Right forelimb (tissue), 1 donor: ENCODE measurements around the gene ARHGAP4.
A peak's percentile ranks its signal among the peaks of the same experiment; 100 is the strongest.

Source experiments
- DNase-seq: peaks from one replicate; pipeline ENCODE4 v3.0.0-alpha.2; 2018

ARHGAP4 gene

GRCh38 chrX:153903238-153903980 is 22.7 kb downstream of the ARHGAP4 start:
- DNase-seq: no peak

- DNase-seq: no peak
Measured at GRCh38 chrX:153902385-153902784, 23.7 kb downstream of the ARHGAP4 start.

- no peak for DNase-seq
Measured at GRCh38 chrX:153901753-153902140, 24.3 kb downstream of the ARHGAP4 start.

- peak; percentile 54 for DNase-seq
Measured at GRCh38 chrX:153900831-153901752, 25.0 kb downstream of the ARHGAP4 start.

GRCh38 chrX:153897899-153898298 is 28.2 kb downstream of the ARHGAP4 start:
- no peak for DNase-seq

GRCh38 chrX:153889123-153889522 is 36.9 kb downstream of the ARHGAP4 start:
- no peak for DNase-seq

- no peak for DNase-seq
Measured at GRCh38 chrX:153888344-153888743, 37.7 kb downstream of the ARHGAP4 start.

- DNase-seq: no peak
Measured at GRCh38 chrX:153887385-153887784, 38.7 kb downstream of the ARHGAP4 start.

- DNase-seq: no peak
Measured at GRCh38 chrX:153886915-153887314, 39.1 kb downstream of the ARHGAP4 start.

GRCh38 chrX:153885968-153886903 is 39.8 kb downstream of the ARHGAP4 start, which contains the start of gene L1CAM:
TSS of gene L1CAM (minus strand) at chrX:153886173. CDS start at chrX:153875836, 10,337 bp downstream.
- DNase-seq: no peak

GRCh38 chrX:153885208-153885787 is 40.8 kb downstream of the ARHGAP4 start:
- DNase-seq: no peak

- no peak for DNase-seq
Measured at GRCh38 chrX:153884590-153884989, 41.5 kb downstream of the ARHGAP4 start.

- no peak for DNase-seq
Measured at GRCh38 chrX:153884136-153884535, 41.9 kb downstream of the ARHGAP4 start.

GRCh38 chrX:153883163-153883843 is 42.8 kb downstream of the ARHGAP4 start:
- no peak for DNase-seq

- DNase-seq: no peak
Measured at GRCh38 chrX:153882557-153882956, 43.5 kb downstream of the ARHGAP4 start.

GRCh38 chrX:153882086-153882498 is 44.0 kb downstream of the ARHGAP4 start:
- no peak for DNase-seq

GRCh38 chrX:153881281-153881680 is 44.8 kb downstream of the ARHGAP4 start:
- no peak for DNase-seq

GRCh38 chrX:153880440-153880815 is 45.6 kb downstream of the ARHGAP4 start:
- DNase-seq: no peak

GRCh38 chrX:153879741-153880439 is 46.2 kb downstream of the ARHGAP4 start:
- DNase-seq: no peak

- DNase-seq: no peak
Measured at GRCh38 chrX:153878969-153879653, 47.0 kb downstream of the ARHGAP4 start.
